Anterior cingulate cortex (tissue), 58 donors: ENCODE data around the gene CCSER1.
"Not testable (repeated sequence)": the region's sequence is repeated elsewhere in the genome, so short reads cannot be mapped to it uniquely, and the experiment has no call there.

Source experiments
- DNase-seq, 58 donors: peaks; one replicate each; lab custom pipeline; 2025; lab: John Stamatoyannopoulos, UW

CCSER1 gene

DNA sequence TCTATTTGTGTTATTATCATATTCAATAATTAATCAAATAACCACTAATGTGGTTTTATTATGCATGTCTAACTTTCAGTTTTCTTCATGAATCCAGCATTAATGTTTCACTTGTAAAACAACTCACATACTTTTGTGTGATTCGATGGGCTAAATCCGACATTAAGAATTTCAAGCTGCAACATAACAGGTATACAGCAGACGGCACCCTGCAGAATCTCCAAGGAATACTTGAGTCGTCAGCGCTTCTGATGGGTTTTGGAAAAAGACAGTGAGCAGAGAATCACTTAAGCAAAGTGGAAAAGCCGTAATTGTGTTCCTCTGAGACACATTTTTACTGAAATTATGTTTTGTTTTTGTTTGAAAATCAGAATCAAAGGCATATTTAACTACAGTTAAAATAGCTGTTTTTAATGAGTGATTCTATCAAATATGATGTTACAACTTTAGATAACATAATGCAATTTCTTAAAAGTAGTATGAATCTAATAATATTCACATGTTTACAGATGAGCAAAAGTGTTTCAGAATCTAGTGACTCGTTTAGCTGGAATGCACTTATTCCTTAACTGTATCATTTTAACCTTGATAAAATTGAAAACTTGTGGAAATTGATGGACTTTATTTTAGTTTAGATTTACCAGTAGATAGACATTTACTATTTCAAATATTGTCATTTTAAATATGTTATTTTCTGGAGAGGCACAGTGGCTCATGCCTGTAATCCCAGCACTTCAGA lies 514.8 kb downstream of the CCSER1 start:
- no peak for DNase-seq

DNA sequence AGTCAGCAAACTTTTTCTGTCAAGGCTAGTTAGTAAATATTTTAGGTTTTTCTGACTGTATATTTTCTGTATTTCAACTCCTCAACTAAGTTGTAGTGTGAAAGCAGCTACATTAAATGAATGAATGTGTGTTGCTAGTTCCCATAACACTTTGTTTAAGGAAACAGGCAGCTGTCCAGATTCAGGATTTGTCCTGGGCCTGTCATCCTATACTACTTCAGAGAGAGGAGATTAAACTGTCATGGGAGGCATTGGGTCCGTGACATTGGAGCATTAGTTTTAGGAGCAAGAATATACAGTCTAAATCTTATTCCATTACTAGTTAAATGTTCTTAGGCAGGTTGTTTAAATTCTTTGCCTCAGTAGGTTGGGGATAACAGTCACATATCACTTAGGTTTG lies 516.0 kb downstream of the CCSER1 start:
- no peak for DNase-seq

DNA sequence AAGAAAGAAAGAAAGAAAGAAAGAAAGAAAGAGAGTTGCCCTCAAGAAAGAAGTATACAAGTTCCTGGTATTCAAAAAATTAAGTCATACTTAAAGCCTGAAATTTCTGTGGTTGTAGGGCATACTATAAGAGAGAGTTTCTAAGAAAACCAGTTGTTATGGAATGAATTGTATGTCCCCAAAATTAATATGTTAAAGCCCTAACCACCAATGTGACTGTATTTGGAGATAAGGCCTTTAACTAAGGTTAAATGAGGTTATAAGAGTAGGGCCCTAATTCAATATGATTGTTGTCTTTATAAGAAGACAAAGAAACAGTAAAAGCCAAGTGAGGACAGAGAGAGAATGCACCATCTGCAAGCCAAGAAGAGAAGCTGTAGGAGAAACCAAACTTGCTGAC lies 521.1 kb downstream of the CCSER1 start:
- DNase-seq = no peak

DNA sequence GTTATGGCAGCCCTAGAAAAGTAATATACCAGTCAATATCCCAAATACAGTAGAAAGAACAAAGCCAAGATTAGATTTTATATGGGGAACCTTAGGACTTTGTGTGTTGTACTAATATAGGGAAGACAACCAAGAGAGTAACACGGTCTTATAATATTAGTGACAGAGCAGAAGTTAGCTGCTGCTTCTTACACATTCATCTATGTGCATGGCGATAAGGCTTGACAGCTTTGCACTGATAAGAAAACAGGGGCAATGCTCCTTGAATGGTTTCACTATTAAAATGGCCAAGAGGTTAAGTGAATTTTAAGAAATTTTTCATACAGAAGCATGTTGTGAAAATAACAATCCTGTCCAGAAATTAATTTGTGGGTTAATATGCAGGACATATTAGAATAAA lies 521.6 kb downstream of the CCSER1 start:
- no peak for DNase-seq

DNA sequence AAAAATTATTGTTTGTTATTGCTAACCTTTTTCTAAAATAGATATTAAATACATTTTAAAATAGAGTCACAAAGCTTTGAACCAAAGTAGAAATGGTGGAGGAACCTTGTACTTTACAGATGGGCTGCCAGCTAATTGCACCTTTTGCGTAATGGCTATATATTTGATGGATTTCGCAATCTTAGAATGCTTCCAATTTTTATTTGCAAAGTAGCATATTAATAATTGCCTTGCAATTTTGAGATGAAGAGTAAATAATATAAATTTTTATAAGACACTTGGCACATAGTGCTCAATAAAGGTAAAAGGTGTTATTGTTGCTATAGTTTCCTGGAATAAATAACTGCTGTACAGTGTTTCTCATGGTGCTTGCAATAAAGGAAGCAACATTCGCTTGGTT lies 533.5 kb downstream of the CCSER1 start:
- DNase-seq = no peak

DNA sequence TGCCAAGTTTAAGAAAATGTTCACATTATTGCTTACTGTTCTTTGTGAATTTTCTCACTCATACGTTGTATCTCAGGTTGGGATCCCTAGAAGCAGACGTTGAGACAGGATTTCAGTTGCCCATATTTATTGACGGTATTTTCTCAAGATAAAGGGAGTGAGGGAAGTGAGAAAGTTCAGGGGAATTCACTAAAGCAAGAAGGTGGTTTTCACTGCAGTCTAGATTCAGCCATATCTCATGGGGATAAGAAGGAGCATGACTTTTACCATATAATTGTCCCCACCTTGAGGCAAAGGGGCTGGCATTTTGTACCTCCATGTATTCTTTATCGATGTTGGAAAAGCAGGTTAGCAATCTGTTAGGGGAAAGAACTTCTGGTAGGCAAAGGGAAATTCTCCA lies 543.0 kb downstream of the CCSER1 start:
- DNase-seq = no peak

DNA sequence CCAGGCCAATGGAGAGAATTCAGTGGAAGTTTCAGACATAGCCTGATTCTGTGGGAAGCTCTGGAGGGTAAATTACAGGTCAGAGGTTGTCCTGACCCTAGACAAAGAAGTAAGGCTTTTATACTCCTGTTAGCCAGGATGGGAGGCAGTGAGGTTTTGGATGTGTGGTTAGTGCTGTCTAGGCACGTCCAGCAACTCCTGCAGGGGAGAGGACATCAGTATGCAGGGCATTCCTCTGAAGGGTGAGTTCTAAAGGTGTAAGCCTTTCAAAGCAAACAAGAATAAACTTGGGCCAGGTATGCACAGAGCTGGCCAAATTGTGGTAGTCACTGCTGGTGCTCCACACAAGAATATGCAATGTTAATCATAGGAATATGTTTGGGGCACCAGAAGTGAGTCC lies 562.5 kb downstream of the CCSER1 start:
- DNase-seq = no peak

DNA sequence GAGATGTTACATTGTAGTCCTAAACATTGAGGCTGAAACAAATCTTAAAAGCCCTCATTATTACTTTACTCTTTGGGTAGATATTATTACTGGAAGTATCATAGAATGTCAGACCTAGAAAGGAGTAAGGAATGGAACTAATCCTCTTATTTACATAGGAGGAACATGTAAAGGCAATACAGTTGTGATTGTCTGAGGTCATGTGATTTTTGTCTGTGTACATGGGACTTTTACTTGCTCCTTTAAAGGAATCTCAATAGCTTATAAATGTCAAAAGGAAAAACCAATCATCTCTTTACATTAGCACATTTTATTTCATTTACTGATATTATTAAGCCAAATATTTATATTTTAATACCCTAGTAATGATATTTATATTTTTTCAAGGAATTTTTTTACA lies 568.2 kb downstream of the CCSER1 start:
- DNase-seq = no peak

DNA sequence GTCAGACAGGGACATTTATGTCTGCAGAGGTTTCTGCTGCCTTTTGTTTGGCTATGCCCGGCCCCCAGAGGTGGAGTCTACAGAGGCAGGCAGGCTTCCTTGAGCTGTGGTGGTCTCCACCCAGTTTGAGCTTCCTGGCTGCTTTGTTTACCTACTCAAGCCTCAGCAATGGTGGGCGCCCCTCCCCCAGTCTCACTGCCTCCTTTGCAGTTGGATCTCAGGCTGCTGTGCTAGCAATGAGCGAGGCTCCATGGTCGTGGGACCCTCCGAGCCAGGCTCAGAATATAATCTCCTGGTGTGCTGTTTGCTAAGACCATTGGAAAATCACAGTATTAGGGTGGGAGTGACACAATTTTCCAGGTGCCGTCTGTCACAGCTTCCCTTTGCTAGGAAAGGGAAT lies 578.3 kb downstream of the CCSER1 start:
- DNase-seq = not testable (repeated sequence)

DNA sequence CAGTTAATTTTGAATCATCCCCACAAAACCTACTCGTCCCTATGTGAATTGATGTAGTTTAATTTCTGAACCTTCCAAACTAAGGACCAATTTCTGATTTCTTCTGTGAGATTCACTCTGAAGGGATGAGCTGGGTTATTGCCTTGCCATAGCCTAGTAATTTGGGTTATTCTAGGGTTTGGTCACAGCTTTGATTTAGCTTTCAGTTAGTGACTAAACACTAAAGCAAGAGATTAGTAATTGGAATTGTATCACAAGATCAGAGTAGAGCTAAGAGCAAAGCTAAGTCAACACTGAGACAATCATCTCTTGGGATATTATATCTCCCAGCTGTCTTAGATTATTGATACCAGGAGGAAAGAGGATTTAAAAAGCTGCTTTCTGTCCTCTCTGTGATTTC lies 588.0 kb downstream of the CCSER1 start:
- no peak for DNase-seq

DNA sequence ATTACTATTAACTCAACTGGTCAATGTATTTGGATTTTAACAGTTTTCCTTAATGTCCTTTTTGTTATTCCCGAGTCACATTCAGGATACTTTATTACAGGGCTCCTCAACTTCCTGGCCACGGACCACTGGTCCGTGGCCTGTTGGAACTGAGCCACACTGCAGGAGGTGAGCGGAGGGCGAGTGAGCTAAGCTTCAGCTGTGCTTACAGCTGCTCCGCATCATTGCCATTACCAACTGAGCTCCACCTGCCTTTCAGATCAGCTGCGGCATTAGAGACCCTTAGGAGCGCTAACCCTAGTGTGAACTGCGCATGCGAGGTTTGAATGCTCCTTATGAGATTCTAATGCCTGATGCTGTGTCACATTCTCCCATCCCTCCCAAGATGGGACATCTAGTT lies 591.7 kb downstream of the CCSER1 start:
- DNase-seq = no peak

DNA sequence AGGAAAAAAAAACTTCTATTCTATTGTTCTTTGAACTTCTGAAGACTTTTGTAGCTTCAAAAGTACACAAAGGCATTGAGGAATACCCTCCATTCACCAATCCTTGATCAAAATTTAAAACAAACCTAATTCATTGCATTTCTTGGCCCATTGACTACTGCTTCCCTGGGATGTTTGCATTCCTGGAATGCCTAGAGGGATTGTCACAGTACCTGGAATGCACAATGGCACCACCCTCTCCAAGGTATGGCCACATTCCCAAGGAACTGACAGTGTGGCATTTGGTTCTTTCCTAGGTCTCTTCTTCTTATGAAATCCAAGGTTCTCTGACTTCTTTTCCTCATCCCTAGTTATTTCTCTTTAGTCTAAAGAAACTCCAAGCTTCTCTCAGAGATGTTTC lies 600.7 kb downstream of the CCSER1 start:
- no peak for DNase-seq

DNA sequence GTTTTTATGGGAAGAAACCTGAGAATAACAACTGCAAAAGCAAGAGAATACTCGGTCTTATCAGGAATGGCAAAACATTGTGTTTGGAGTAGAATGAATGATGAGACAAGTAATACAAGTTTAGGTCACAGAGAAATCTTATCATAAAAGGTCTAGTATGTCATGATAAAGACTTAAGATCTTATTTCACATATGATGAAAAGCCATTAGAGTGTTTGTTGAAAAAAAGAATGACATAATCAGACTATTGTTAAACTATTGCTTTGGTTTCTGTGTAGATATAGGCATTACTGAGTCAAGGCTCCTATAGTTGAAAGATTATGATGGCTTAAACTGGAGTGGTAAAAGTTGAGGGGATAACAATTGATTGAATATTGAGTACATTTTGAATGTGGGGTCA lies 603.6 kb downstream of the CCSER1 start:
- no peak for DNase-seq

DNA sequence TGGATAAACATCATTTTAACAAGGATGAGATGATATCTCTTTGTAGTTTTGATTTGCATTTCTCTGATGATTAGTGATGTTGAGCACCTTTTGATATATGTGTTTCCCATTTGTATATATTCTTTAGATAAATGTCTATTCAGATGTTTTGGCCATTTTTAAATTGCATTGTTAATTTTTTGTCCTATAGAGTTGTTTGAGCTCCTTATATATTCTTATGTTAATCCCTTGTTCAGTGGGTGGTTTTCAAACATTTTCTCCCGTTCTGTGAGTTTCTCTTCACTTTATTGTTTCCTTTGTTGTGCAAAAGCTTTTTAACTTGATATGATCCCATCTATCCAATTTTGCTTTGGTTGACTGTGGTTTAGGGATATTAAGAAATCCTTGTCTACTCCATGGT lies 606.0 kb downstream of the CCSER1 start:
- no peak for DNase-seq

DNA sequence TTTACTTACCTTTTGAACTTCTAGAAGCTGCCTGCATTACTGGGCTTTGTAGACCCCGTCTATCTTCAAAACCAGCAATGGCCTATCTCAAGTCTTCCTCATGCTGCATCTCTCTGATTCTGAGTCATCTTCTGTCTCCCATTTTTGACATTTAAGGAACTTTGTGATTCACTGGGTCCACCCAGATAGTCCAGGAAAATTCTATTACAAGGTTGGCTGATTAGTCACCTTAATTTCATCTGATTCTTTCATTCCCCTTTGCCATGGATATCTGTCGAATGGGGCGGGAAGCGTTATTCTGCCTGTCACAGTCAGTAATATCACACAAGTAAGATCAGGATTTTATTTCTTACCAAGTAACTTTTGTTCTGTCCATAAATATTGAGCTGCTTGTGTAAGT lies 618.0 kb downstream of the CCSER1 start:
- DNase-seq = no peak

DNA sequence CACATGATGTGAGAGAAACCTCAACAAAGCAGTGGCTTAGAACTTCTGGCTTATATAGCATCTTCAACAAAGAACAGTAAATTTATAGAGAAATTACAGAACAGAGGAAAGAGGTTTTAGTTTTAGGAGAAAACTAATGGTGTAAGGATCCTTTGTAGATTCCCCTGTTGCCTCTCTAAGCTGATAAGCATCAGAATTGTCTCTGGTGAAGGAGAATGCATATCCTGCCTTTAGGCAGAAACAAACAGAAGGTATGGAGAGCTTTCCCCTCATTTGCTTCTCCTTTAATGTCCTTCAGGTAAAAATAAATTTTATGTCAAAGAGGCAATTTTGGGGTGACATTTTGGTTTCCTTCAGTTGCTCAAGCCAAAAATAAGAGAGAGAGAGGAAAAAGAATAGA lies 625.9 kb downstream of the CCSER1 start:
- DNase-seq = no peak

DNA sequence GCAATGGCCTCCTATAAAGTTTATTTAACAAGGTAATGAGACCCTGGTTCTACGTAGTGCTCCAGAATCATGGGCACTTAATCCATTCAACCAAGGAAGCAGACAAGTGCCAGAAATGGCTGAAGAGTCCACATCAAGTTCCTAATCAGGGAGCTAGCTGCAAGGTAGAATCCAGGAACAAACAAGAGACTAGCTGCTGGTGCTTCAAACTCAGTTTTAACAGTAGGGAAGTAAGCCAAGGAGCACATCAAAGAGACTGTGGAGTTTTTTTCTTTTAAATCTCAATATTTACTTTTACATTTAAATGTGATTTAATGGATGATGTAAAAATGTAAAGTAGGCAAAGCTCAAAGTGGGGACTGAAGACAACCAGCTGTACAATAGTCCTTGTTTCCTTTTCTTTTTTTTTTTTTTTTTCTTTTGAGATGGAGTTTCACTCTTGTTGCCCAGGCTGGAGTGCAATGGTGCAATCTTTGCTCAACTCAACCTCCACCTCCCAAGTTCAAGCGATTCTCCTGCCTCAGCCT lies 630.4 kb downstream of the CCSER1 start:
- no peak for DNase-seq

DNA sequence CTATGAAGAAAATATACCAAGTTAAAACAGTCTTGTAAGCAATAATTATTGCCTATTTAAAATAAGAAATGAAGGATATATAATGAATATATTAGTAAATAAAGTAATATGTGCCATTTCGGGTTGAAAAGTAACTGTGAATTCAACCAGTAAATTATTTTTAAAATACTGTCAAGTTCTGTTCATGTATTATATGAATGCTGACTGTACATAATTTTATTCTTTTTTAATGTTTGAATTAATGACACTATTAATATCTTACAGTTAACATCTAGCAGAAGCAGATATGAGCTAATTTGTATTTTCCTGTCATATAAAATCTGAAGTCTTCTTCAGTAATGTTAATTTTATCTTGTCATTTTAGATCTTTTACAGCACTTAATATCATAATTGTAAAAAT lies 632.9 kb downstream of the CCSER1 start:
- DNase-seq = no peak

DNA sequence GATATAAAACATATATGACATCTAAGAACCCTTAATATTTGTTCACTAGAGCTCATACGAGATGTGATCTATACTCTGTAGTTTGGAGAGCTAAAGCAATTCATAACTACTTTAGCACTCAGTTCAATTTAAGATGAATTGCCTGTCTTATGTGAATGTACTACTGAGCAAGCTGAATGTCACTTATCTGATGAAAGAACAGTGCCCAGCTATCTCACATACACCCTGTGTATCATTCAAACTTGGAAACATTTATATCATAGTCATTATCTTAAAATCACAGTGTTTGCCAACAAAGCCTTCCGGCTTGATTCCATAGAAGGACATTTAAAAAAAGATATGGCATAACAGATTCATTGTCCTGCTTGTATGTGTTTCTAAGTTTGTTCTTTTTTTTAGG lies 639.6 kb downstream of the CCSER1 start:
- DNase-seq = no peak

DNA sequence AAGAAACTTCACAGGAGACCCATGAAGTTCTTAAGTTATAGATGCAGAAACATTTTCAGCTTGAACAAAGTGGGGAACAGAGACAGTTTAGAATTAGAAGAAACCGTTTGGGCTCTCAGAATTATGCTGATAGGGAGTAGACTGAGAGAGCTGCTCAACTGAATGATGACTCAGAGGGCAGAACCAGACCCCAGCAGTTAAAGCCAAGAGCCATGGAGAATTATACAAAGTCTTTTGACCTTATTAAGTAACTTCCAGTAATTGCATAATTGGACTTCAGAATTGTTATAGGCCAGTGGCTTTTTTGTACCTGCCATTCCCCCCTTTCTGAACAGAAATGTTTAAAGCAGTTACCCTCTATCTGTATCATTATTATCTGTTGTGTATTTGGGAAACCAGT lies 642.1 kb downstream of the CCSER1 start:
- DNase-seq = no peak

DNA sequence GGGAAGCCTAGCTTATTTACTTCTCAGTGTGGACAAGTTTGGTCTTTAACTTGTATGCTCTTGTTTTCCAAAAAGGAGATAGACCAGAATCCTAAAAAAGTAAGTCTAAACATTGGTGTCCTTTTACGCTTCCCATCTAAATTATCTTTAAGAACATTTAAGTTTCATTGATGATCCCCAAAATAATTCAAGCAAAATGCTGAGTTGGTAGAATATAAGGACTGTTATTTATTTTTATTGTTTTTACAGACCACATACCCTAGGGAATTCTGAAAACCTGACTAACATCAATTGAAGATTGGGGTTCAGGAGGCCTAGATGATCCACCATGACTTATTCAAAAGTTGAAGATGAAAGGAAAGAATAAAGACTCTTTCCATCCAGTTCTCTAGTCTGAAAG lies 653.0 kb downstream of the CCSER1 start:
- DNase-seq = no peak

DNA sequence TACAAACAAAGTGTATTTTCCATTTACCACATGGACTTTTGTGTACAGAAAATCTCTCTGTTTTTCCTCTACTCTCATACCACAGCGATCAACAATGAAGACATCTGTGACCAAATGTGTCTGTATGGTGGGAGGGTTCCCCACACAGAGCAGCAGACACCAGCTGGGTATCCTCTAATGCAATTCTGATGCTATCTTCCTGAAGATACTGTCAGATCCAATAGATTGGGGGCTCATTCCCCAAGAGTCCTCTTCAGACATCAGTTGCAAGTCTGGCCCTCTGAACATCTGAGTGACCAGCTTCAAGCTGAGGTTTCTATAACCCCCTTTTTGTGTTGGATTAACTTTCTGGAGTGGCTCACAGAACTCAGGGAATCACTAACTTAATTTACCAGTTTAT lies 659.4 kb downstream of the CCSER1 start:
- no peak for DNase-seq

DNA sequence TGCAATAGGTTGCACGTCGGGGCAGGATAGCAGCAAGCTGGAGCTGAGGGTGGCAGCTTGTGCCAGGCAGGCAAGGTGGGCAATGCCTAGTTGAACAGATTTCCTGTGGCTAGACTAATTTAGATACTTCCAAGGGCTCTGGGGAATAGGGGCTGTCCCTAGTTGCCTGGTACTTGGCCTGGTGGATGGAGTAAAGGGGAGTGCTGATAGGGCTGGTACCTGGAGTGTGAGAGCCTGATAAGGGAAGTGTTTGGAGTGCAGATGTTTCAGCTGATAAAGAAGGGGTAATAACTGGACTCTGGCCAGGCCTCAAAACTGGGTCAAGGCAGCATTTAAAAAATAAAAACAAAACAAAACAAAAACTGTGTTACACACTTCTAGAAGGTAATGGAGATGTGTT lies 665.5 kb downstream of the CCSER1 start:
- DNase-seq = no peak
